Osteocyte (in vitro differentiated cells): ENCODE results near the gene GSPT2. TPM values are rescaled to one million over a fixed set of nuclear protein-coding genes. Genes with fewer than 3 reads are reported as not detected.

Source experiments
- DNase-seq: peaks from one replicate; pipeline ENCODE4 v3.0.0; 2021; ENCODE audit warnings: mixed read lengths; ENCODE audit not compliant: unreplicated experiment; ENCODE audit errors: extremely low spot score
- H3K27ac Mint-ChIP-seq: one replicate; pipeline ENCODE4 v1.8.0; 2021; ENCODE audit warnings: mild to moderate bottlenecking, mixed read lengths; ENCODE audit not compliant: unreplicated experiment
- H3K27me3 Mint-ChIP-seq: one replicate; pipeline ENCODE4 v1.8.0; 2021; ENCODE audit warnings: mixed read lengths; ENCODE audit not compliant: unreplicated experiment
- H3K36me3 Mint-ChIP-seq: one replicate; pipeline ENCODE4 v1.8.0; 2021; ENCODE audit warnings: mixed read lengths; ENCODE audit not compliant: unreplicated experiment
- H3K4me1 Mint-ChIP-seq: one replicate; pipeline ENCODE4 v1.8.0; 2021; ENCODE audit warnings: mixed read lengths; ENCODE audit not compliant: unreplicated experiment
- H3K4me3 Mint-ChIP-seq: one replicate; pipeline ENCODE4 v1.8.0; 2021; ENCODE audit warnings: mild to moderate bottlenecking, moderate library complexity, mixed read lengths; ENCODE audit not compliant: unreplicated experiment
- H3K9me3 Mint-ChIP-seq: one replicate; pipeline ENCODE4 v1.8.0; 2021; ENCODE audit warnings: mixed read lengths; ENCODE audit not compliant: unreplicated experiment
- CTCF ChIP-seq: fragments of 200-600 bp; sonication (generic); IDR thresholded peaks from 2 replicates; pipeline ENCODE4 v1.5.0; 2021; ENCODE audit warnings: antibody characterized with exemption, mild to moderate bottlenecking, moderate library complexity
- total RNA-seq: library from RNA; stranded (reverse); gene quantifications from 2 replicates; pipeline ENCODE4 v1.2.1, GENCODE V29; 2021

GSPT2 gene
- total RNA-seq, 1 donor from 2014 or later: 15.3 TPM

GRCh38 chrX:51728202-51728601 lies 15.0 kb upstream of the GSPT2 start:
- no peak for TF ChIP-seq CTCF
- no peak for DNase-seq
- no peak overlapping the region for H3K4me3 Mint-ChIP-seq
- H3K27ac Mint-ChIP-seq: no peak overlapping the region
- H3K36me3 Mint-ChIP-seq: no peaks in the 10 kb centered on the region
- H3K27me3 Mint-ChIP-seq: peaks cover 3% of the 10 kb centered on the region
- H3K9me3 Mint-ChIP-seq: peaks cover 5% of the 10 kb centered on the region
- no peaks in the 10 kb centered on the region for H3K4me1 Mint-ChIP-seq

- peaks cover 19% of the 10 kb centered on the region for H3K9me3 Mint-ChIP-seq
- no peak overlapping the region for H3K27ac Mint-ChIP-seq
- H3K4me3 Mint-ChIP-seq: no peak overlapping the region
- DNase-seq: no peak
- peaks cover 19% of the 10 kb centered on the region for H3K27me3 Mint-ChIP-seq
- H3K4me1 Mint-ChIP-seq: no peaks in the 10 kb centered on the region
- no peaks in the 10 kb centered on the region for H3K36me3 Mint-ChIP-seq
- TF ChIP-seq CTCF: no peak
These were observed 6.2 kb upstream of the GSPT2 start for GRCh38 chrX:51737091-51737490.

GRCh38 chrX:51742586-51742985 lies 656 bp upstream of the GSPT2 start:
- peaks cover 2% of the 10 kb centered on the region for H3K27me3 Mint-ChIP-seq
- peaks cover 25% of the 10 kb centered on the region for H3K9me3 Mint-ChIP-seq
- no peak overlapping the region for H3K4me3 Mint-ChIP-seq
- peaks cover 12% of the 10 kb centered on the region for H3K4me1 Mint-ChIP-seq
- peaks cover 16% of the 10 kb centered on the region for H3K36me3 Mint-ChIP-seq
- H3K27ac Mint-ChIP-seq: peak overlapping the region; percentile 63
- no peak for TF ChIP-seq CTCF
- peak; percentile 42 for DNase-seq

- no peak overlapping the region for H3K27ac Mint-ChIP-seq
- H3K36me3 Mint-ChIP-seq: peaks cover 16% of the 10 kb centered on the region
- no peak for TF ChIP-seq CTCF
- H3K4me3 Mint-ChIP-seq: no peak overlapping the region
- no peaks in the 10 kb centered on the region for H3K27me3 Mint-ChIP-seq
- DNase-seq: no peak
- peaks cover 12% of the 10 kb centered on the region for H3K4me1 Mint-ChIP-seq
- H3K9me3 Mint-ChIP-seq: peaks cover 22% of the 10 kb centered on the region
These were observed 4.4 kb downstream of the GSPT2 start for GRCh38 chrX:51747671-51748070.

- H3K36me3 Mint-ChIP-seq: no peaks in the 10 kb centered on the region
- H3K4me3 Mint-ChIP-seq: no peak overlapping the region
- no peak for TF ChIP-seq CTCF
- H3K9me3 Mint-ChIP-seq: no peaks in the 10 kb centered on the region
- DNase-seq: no peak
- no peaks in the 10 kb centered on the region for H3K4me1 Mint-ChIP-seq
- H3K27ac Mint-ChIP-seq: no peak overlapping the region
- peaks cover 10% of the 10 kb centered on the region for H3K27me3 Mint-ChIP-seq
These were observed 16.0 kb downstream of the GSPT2 start for GRCh38 chrX:51759055-51759839.
